HUES6 (cell line): ENCODE results near the gene IFITM2.
A peak's percentile ranks its signal among the peaks of the same experiment; 100 is the strongest.
"Not testable (repeated sequence)": the region's sequence is repeated elsewhere in the genome, so short reads cannot be mapped to it uniquely, and the experiment has no call there.

Source experiments
- H3K27ac ChIP-seq: 2 replicates; pipeline ENCODE4 v1.7.0; 2013; ENCODE audit warnings: low read depth, mild to moderate bottlenecking, low read length, inconsistent platforms
- H3K27me3 ChIP-seq: 2 replicates; pipeline ENCODE4 v1.6.1; 2013; ENCODE audit warnings: low read length; ENCODE audit not compliant: control insufficient read depth, insufficient read depth
- H3K36me3 ChIP-seq: 2 replicates; pipeline ENCODE4 v1.6.1; 2013; ENCODE audit warnings: low read length; ENCODE audit not compliant: control insufficient read depth, insufficient read depth
- H3K4me1 ChIP-seq: 2 replicates; pipeline ENCODE4 v1.6.1; 2013; ENCODE audit warnings: low read length; ENCODE audit not compliant: control insufficient read depth, insufficient read depth
- H3K4me3 ChIP-seq: 2 replicates; pipeline ENCODE4 v1.5.1; 2013; ENCODE audit warnings: low read depth, low read length
- H3K9ac ChIP-seq: one replicate; pipeline ENCODE4 v1.6.1; 2013; ENCODE audit warnings: mild to moderate bottlenecking, low read length
- H3K9me3 ChIP-seq: 2 replicates; pipeline ENCODE4 v1.6.1; 2013; ENCODE audit warnings: low read depth, low read length; ENCODE audit not compliant: control insufficient read depth, insufficient read depth

IFITM2 gene

DNA sequence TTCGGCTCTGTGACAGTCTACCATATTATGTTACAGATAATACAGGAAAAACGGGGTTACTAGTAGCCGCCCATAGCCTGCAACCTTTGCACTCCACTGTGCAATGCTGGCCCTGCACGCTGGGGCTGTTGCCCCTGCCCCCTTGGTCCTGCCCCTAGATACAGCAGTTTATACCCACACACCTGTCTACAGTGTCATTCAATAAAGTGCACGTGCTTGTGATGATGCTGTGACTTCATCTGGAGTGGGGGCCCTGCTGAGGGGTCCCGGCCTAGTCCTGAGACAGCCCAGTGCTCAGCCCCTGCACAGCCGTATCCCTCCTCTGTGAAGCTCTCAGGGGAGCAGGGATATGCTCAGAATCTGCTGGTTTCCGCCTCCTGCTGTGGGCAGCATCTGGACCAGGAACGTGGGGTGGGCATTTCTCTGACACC is 7.5 kb downstream of the IFITM2 start:
- peaks cover 12% of the 10 kb centered on the region for H3K36me3 ChIP-seq
- peaks cover 29% of the 10 kb centered on the region; the same call in 1 of the 2 replicates for H3K27me3 ChIP-seq
- peaks cover 35% of the 10 kb centered on the region for H3K4me1 ChIP-seq
- H3K4me3 ChIP-seq, result peak overlapping the region; percentile 87
- H3K27ac ChIP-seq, result peak overlapping the region; percentile 75; the same call in 1 of the 2 replicates
- H3K9me3 ChIP-seq, result no peaks in the 10 kb centered on the region
- peak overlapping the region; percentile 96 for H3K9ac ChIP-seq

DNA sequence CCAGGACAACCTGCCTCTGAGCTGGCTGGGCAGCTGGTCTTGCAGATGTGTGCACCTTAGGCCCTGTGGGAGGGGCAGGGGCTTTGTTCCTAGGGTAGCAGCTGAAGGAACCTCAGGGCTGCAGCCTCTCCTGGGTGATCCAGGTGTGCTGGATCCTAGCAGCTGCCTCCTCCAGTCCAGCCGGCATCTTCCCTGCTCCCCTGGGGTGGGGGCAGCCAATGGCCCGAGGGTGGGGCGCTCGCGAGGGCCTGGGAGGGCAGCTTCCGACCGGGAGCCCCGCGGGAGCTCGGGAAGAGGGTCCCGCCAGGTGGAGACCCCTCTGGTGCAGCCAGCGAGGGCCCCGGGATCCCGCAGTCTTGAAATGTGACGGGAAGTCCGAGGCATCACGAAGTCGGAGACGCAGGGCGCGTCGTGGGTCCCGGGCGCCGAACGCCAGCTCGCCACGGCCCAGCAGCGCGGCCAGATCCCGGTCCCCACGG is 7.9 kb downstream of the IFITM2 start:
- H3K36me3 ChIP-seq, result peaks cover 12% of the 10 kb centered on the region
- peak overlapping the region; percentile 96 for H3K9ac ChIP-seq
- H3K27ac ChIP-seq, result peak overlapping the region; percentile 75; the same call in 1 of the 2 replicates
- peaks cover 35% of the 10 kb centered on the region for H3K4me1 ChIP-seq
- peak overlapping the region; percentile 87 for H3K4me3 ChIP-seq
- H3K9me3 ChIP-seq, result no peaks in the 10 kb centered on the region
- peaks cover 29% of the 10 kb centered on the region; the same call in 1 of the 2 replicates for H3K27me3 ChIP-seq

DNA sequence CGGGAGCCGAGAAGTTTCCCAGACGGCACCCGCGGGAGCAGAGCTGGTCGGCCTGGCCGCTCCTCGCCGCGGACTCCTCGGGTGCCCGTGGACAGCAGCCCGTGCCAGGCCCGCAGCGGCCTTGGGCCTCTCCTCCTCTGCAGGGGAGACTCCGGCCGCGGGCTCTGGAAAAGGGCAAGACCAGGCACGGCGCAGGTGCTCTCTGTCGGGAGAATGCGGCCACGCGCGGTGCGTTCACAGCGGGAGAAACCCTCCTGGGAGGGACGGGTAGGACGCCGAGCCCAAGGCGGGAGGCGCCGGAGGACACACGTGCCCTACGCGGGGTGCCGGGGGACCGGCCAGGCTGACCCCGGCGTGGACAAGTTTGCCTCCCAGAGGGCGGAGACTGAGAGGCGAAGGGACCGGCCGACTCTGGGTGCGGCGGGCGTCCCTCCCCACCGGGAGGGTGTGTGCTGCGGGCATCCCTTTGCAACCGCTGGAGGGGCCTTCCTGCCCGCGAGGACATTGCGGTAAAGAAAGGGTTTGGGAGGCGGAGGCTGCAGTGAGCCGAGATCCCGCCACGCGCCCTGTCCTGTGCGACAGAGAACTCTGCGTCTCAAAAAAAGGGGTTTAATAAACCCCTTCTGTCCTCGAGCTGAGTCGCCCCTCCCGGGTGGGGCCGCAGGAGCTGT is 8.6 kb downstream of the IFITM2 start:
- H3K27me3 ChIP-seq, result peaks cover 29% of the 10 kb centered on the region; the same call in 1 of the 2 replicates
- H3K36me3 ChIP-seq, result peaks cover 12% of the 10 kb centered on the region
- H3K27ac ChIP-seq, result peak overlapping the region; percentile 75
- H3K4me1 ChIP-seq, result peaks cover 38% of the 10 kb centered on the region
- H3K9ac ChIP-seq, result peak overlapping the region; percentile 96
- H3K4me3 ChIP-seq, result peak overlapping the region; percentile 87
- no peaks in the 10 kb centered on the region for H3K9me3 ChIP-seq

DNA sequence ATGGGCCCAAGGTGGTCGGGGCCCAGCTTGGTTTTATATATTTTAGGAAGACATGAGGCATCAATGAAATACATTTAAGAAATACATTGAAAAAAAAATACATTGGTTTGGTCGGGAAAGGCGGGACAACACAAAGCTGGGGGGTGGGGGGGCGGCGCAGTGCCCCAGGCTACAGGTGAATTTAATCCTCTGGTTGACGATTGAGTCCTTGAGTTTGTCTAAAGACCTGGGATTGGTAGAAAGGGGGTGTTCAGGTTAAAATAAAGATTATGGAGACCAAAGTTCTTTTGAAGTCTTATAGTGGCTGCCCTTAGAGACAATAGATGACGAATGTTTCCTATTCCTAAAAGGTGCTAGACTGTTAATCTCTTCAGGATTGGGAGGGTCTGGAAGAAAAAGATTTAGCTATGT is 9.3 kb downstream of the IFITM2 start:
- Histone ChIP-seq H3K4me3 (peak overlapping the region; percentile 87), H3K27ac (peak overlapping the region; percentile 75), H3K4me1 (peaks cover 34% of the 10 kb centered on the region)

DNA sequence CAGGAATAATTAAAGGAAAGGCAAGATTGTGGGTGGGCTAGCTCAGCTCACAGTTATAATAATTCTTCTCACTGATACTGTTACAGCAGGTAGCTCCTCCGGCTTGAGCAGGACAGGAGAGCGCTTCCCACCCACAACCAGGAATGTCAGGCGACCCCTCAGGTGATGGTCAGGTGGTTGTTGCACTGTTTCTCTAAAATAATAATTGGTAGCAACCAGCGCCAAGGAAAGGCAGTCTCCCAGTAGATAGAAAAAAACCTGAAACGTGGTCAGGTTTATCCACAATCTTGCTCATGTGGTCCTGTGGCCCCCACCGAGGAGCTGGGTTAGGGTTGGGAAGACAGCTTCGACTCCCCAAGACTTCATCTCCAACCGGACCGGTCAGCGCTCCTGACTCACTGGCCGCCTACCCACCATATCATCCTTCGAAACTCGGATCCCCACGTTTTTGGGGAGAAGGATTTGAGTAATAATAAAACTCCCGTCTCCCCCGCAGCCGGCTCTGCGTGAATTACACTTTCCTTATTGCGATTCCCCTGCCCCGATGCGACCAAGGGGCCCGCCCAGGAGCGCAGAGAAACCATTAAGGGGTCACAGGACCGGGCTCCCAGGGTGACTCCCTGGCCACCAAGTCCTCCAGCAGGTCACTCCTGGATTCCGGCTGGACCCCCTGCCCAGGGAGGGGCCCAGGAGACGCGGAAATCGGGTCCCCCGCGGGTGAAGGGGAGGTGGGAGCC is 10.2 kb downstream of the IFITM2 start:
- Histone ChIP-seq H3K36me3 (peaks cover 12% of the 10 kb centered on the region), H3K9ac (peak overlapping the region; percentile 96), H3K27me3 (peaks cover 29% of the 10 kb centered on the region; the same call in 1 of the 2 replicates), H3K4me3 (peak overlapping the region; percentile 87), H3K4me1 (peaks cover 26% of the 10 kb centered on the region), H3K27ac (peak overlapping the region; percentile 75; the same call in 1 of the 2 replicates)
- not testable (repeated sequence) for H3K9me3 ChIP-seq

More for the DNA sequence above, 9.3 kb downstream of the IFITM2 start:
- Histone ChIP-seq H3K9me3 (no peaks in the 10 kb centered on the region), H3K27me3 (peaks cover 29% of the 10 kb centered on the region; the same call in 1 of the 2 replicates), H3K9ac (peak overlapping the region; percentile 96), H3K36me3 (peaks cover 12% of the 10 kb centered on the region)

DNA sequence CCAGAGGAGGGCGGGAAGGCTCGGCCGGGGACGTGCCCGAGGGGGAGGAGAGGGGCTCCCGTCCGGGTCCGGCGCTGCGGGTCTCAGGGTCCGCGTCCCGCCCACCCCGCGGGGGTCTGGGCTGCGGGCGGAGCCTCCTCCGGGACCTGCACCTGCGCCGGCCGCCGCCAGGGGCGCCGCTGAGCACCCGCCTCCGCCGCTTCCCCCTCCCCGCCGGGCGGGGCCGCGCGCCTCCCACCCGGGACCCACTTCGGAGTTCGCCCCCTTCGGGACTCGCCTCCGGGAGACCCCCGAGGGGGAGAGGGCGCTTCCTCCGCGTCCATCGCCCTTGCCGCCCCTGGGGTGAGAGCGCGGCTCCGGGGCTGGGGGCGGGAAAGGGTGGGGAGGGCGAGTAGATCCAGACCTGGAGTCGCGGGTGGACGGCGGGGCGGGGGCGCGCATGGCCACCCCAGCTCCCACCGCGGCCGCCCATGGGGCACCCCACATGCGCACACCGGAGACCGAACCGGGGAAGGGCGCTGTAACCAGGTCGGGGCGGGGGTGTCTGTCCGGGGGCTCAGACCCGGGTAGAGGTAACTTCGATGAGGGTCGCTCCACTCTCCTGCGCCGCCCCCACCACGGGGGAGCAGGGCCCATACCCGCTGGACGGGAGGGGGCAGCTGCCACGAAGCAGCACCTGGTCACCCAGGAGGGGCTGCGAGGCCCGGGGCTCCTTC is 10.9 kb downstream of the IFITM2 start:
- H3K9me3 ChIP-seq, H3K27ac ChIP-seq: not testable (repeated sequence)
- Histone ChIP-seq H3K4me3 (peak overlapping the region; percentile 87), H3K9ac (peak overlapping the region; percentile 87), H3K36me3 (peaks cover 12% of the 10 kb centered on the region), H3K4me1 (peaks cover 18% of the 10 kb centered on the region), H3K27me3 (peaks cover 29% of the 10 kb centered on the region; the same call in 1 of the 2 replicates)

DNA sequence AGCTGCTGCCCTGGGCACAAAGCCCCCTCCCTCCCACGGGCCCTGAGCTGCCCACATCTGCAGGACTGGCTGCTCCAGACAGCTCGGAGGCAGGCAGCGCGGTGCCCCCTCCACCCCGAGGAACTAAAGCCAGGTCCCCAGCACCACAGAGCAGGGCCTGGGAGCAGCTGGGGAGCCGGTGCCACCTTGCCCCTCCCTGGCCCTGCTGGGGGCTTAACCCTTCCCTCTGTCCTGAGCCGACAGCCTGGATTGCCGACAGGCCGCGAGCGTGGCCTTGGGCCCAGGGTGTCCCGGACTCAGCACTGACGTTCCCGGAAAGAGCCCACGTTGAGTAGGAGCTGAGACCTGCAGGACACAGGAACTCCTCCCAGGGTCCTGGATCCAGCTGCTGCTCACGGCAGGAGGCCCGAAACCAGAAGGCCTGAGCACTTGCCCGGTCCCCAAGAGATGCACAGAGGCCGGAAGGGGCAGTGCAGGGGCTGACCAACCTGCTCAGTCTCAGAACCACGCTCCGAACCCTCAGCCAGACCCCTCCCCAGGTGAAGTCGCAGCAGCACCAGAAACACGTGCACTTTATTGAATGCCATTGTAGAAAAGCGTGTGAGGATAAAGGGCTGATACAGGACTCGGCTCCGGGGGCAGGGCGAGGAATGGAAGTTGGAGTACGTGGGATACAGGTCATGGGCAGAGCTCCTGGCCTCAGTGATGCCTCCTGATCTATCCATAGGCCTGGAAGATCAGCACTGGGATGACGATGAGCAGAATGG is 11.7 kb downstream of the IFITM2 start:
- peak overlapping the region; percentile 83 for H3K4me3 ChIP-seq
- H3K9ac ChIP-seq, result peak overlapping the region; percentile 87
- not testable (repeated sequence) for H3K9me3 ChIP-seq
- H3K27me3 ChIP-seq, result peaks cover 29% of the 10 kb centered on the region; the same call in 1 of the 2 replicates
- peak overlapping the region; percentile 35; the same call in 1 of the 2 replicates for H3K27ac ChIP-seq
- H3K4me1 ChIP-seq, result peaks cover 20% of the 10 kb centered on the region
- H3K36me3 ChIP-seq, result peaks cover 12% of the 10 kb centered on the region

DNA sequence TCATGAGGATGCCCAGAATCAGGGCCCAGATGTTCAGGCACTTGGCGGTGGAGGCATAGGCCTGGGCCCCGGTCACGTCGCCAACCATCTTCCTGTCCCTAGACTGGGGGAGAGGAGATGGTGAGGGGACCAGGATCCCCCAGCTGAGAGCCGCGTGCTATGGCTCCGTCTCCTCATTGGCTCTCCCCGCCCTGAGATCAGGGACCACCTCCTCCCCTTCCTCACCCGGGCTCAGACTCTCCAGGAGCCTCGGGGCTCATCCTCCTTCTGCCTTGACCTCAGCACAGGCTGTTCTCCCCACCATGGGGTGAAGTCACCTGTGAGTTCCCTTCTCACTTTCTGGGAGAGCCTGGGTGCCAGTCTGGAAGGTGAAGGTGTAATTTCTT is 12.3 kb downstream of the IFITM2 start:
- peaks cover 26% of the 10 kb centered on the region for H3K4me1 ChIP-seq
- H3K9me3 ChIP-seq, result not testable (repeated sequence)
- peaks cover 10% of the 10 kb centered on the region for H3K36me3 ChIP-seq
- peak overlapping the region; percentile 35; the same call in 1 of the 2 replicates for H3K27ac ChIP-seq
- peak overlapping the region; percentile 83 for H3K4me3 ChIP-seq
- H3K27me3 ChIP-seq, result peaks cover 28% of the 10 kb centered on the region; the same call in 1 of the 2 replicates
- peak overlapping the region; percentile 87 for H3K9ac ChIP-seq

DNA sequence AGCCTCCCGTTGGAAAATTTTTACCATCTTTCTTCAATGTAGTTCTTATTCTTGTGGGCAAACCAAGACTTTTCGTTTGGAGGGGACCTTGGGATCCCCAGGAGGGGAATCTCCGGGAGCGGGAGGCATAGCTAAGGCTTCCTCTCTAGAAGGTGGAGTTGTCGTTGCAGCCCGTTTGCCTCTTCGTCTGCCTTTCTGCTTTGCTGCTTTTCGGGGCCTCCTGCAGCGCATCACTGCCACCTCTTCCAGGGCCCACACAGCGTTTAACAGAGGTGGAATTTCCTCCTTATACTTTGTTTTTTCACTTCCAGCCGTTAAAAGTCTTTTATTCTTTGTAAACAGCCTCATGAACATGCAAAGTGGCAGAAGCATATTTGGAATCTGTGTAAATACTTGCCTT is 16.5 kb downstream of the IFITM2 start:
- no peak overlapping the region for H3K9ac ChIP-seq
- H3K27me3 ChIP-seq, result no peaks in the 10 kb centered on the region
- H3K27ac ChIP-seq, result no peak overlapping the region

More for the DNA sequence above, 16.5 kb downstream of the IFITM2 start:
- no peak overlapping the region for H3K4me3 ChIP-seq
- peaks cover 25% of the 10 kb centered on the region for H3K4me1 ChIP-seq
- H3K36me3 ChIP-seq, result no peaks in the 10 kb centered on the region
- H3K9me3 ChIP-seq, result no peaks in the 10 kb centered on the region
